Activated T-cell treated with anti-CD3 and anti-CD28 coated beads, Interleukin-2, amount 50 U/mL, for 24 hours (primary cell): ENCODE results near the gene TNK1.
"Not testable (repeated sequence)": the region's sequence is repeated elsewhere in the genome, so short reads cannot be mapped to it uniquely, and the experiment has no call there.

Experiments
- DNase-seq: peaks from one replicate; pipeline ENCODE4 v3.0.0-alpha.2; 2020
- H3K27ac Mint-ChIP-seq: 2 replicates; pipeline ENCODE4 v1.8.0; 2020; ENCODE audit warnings: mild to moderate bottlenecking, mixed read lengths
- H3K27me3 Mint-ChIP-seq: 2 replicates; pipeline ENCODE4 v1.8.0; 2020; ENCODE audit warnings: mixed read lengths
- H3K36me3 Mint-ChIP-seq: 2 replicates; pipeline ENCODE4 v1.8.0; 2020; ENCODE audit warnings: low read depth, mixed read lengths
- H3K4me1 Mint-ChIP-seq: 2 replicates; pipeline ENCODE4 v1.8.0; 2020; ENCODE audit warnings: low read depth, mixed read lengths
- H3K4me3 Mint-ChIP-seq: 2 replicates; pipeline ENCODE4 v1.8.0; 2020; ENCODE audit warnings: mild to moderate bottlenecking, moderate library complexity, mixed read lengths
- H3K9me3 Mint-ChIP-seq: 2 replicates; pipeline ENCODE4 v1.8.0; 2020; ENCODE audit warnings: mixed read lengths

Gene TNK1

DNA sequence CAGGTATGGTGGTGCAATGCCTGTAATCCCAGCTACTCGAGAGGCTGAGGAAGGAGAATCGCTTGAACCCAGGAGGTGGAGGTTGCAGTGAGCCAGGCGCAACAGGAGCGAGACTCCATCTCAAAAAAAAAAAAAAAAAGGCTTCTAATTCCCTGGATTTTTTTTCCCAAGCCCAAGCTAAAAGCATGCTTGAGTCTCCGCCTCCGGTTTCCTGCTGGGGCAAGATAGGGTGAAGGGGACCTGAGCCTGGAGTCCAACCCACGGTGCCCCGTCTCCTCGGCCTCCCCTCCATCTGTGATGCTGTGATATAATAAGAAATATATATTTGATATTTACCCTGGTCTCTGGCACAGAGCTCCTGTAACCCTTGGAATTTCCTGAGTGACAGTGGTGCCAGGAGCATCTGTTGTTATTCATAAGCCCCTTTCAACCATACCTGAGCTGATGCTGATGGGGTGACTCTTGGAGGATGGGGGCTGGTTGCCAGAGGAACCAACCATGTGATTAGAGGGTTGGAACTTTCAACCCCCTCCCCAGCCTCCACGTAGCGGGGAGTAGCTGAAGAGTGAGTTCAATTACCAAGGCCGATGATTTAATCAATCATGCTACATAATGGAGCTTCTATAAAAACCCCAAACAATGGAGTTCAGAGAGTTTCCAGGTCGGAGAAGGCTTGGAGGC, 12.8 kb upstream of the TNK1 start:
- Mint-ChIP-seq H3K9me3 (no peaks in the 10 kb centered on the region), H3K4me3 (no peak overlapping the region), H3K27me3 (no peaks in the 10 kb centered on the region), H3K4me1 (no peaks in the 10 kb centered on the region), H3K27ac (no peak overlapping the region), H3K36me3 (no peaks in the 10 kb centered on the region)
- no peak for DNase-seq

DNA sequence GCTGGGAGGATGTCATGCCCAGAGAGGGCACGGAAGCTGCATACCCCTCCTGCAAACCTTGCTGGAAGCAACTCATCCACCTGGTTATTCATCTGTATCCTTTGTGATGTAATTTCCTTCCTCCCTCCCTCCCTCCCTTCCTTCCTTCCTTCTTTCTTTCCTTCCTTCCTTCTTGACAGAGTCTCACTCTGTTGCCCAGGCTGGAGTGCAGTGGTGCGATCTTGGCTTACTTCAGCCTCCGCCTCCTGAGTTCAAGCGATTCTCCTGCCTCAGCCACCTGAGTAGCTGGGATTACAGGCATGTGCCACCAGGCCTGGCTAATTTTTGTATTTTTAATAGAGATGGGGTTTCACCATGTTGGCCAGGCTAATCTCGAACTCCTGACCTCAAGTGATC, 12.3 kb upstream of the TNK1 start:
- H3K4me3 Mint-ChIP-seq, H3K27me3 Mint-ChIP-seq, H3K27ac Mint-ChIP-seq, DNase-seq, H3K4me1 Mint-ChIP-seq, H3K9me3 Mint-ChIP-seq, H3K36me3 Mint-ChIP-seq: not testable (repeated sequence)

DNA sequence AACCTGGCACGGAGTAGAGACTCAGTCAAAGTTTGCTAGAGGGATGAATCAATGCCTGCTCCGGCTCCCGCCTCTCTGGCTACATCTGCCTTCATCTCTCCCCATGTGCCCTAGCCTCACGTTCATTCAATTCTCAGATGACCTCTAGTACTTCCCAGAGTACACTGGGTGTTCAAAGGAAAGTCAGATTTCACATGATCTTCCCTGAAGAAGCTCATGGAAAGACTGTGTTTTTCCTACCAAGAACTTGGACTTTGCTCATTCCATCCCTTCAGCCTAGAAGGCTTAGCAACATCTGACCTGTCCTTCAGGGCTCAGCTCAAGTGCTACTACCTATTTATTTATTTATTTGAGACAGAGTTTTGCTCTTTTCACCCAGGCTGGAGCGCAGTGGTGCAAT, 11.1 kb upstream of the TNK1 start:
- H3K4me3 Mint-ChIP-seq = no peak overlapping the region
- H3K9me3 Mint-ChIP-seq = no peaks in the 10 kb centered on the region
- H3K36me3 Mint-ChIP-seq = no peaks in the 10 kb centered on the region

DNA sequence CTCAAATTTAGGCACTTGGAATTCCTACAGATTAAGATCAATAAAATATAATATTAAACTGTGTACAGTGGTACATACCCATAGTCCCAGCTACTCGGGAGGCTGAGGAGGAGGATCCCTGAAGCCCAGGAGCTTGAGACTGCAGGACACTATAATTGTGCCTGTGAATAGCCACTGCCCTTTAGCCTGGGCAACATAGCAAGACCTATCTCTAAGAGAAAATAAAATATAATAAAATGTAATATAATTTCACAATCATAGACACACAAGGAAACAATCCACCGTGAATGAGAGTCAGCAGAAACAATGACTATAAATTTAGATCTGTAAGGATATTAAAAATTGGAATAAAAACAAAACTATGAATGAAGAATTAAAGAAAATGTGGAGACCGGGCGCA, 10.0 kb upstream of the TNK1 start:
- H3K27me3 Mint-ChIP-seq = no peaks in the 10 kb centered on the region
- H3K27ac Mint-ChIP-seq = no peak overlapping the region
- no peaks in the 10 kb centered on the region for H3K9me3 Mint-ChIP-seq
- no peaks in the 10 kb centered on the region for H3K4me1 Mint-ChIP-seq
- no peak for DNase-seq
- no peaks in the 10 kb centered on the region for H3K36me3 Mint-ChIP-seq
- H3K4me3 Mint-ChIP-seq = no peak overlapping the region

More for the DNA sequence above, 11.1 kb upstream of the TNK1 start:
- Mint-ChIP-seq H3K27ac (no peak overlapping the region), H3K27me3 (no peaks in the 10 kb centered on the region), H3K4me1 (no peaks in the 10 kb centered on the region)
- DNase-seq = no peak

DNA sequence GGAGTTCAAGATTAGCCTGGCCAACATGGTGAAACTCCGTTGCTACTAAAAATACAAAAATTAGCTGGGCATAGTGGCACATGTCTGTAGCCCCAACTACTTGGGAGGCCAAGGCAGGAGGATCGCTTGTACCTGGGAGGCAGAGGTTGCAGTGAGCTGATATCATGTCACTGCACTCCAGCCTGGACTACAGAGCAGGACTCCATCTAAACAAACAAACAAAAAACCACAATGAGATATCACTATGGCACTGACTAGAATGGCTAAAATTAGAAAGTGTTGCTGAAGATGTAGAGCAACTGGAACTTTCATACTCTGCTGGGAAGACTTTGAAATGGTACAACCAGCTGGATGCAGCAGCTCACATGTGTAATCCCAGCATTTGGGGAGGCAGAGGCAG, 6.5 kb upstream of the TNK1 start:
- no peaks in the 10 kb centered on the region for H3K36me3 Mint-ChIP-seq

DNA sequence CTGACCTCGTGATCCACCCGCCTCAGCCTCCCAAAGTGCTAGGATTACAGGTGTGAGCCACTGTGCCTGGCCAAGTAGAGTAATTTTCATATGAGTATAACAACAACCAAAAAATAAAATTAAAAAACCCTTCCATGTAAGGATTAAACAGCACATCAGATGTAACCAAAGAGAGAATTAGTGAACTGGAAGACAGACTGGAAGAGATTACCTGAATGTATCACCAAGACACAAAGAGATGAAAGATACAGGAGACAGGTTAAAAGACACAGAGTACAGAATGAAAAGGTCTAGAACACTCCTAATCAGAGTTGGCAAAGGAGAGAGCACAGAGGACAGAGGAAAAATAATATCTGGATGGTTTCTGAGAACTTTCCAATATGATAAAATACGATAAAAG, 1.8 kb upstream of the TNK1 start:
- DNase-seq = no peak
- Mint-ChIP-seq H3K4me1 (peaks cover 3% of the 10 kb centered on the region), H3K4me3 (no peak overlapping the region), H3K36me3 (no peaks in the 10 kb centered on the region), H3K9me3 (no peaks in the 10 kb centered on the region), H3K27me3 (peaks cover 42% of the 10 kb centered on the region), H3K27ac (no peak overlapping the region)

More for the DNA sequence above, 6.5 kb upstream of the TNK1 start:
- Mint-ChIP-seq H3K27ac (no peak overlapping the region), H3K4me3 (no peak overlapping the region), H3K9me3 (no peaks in the 10 kb centered on the region), H3K27me3 (peaks cover 12% of the 10 kb centered on the region), H3K4me1 (no peaks in the 10 kb centered on the region)
- DNase-seq = no peak

DNA sequence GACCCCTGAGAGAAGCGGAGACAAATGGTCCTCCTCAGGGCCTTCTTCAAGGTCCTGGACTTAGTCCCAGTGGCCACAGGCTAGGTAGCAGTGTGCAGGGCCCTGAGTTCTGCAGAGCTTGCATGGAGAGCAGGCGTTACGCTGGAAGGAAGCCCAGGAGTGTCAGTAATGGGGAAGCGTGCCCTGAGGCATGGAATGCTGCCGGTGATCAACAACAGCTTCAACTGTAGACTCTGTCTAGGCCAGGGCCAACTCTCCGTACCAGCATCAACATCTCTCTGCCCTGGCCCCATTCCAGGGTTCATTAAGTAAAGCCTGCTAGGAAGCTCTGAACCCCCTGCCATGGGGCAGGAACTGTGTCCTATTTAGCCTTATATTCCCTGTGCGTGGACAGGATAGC, 568 bp upstream of the TNK1 start:
- H3K4me1 Mint-ChIP-seq = peaks cover 10% of the 10 kb centered on the region
- no peaks in the 10 kb centered on the region for H3K36me3 Mint-ChIP-seq
- H3K9me3 Mint-ChIP-seq = no peaks in the 10 kb centered on the region
- peaks cover 42% of the 10 kb centered on the region for H3K27me3 Mint-ChIP-seq
- H3K27ac Mint-ChIP-seq = no peak overlapping the region
- no peak overlapping the region for H3K4me3 Mint-ChIP-seq
- DNase-seq = no peak

DNA sequence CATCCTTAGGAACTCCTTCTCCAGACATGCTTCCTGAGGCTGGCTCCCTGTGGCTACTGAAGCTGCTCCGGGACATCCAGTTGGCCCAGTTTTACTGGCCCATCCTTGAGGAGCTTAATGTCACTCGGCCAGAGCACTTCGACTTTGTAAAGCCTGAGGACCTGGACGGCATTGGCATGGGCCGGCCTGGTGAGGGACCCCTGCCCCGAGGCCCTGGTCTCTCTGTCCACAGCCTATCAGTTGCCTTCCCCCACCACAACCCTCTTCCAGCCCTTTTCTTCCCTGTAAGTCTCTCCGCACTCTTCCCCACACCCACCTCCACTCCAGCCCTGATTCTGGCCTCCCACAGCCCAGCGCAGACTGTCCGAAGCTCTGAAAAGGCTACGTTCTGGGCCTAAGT, 2.0 kb downstream of the TNK1 start:
- Mint-ChIP-seq H3K4me1 (peaks cover 10% of the 10 kb centered on the region), H3K4me3 (no peak overlapping the region), H3K9me3 (no peaks in the 10 kb centered on the region), H3K27ac (no peak overlapping the region), H3K27me3 (peaks cover 35% of the 10 kb centered on the region), H3K36me3 (peaks cover 12% of the 10 kb centered on the region)
- no peak for DNase-seq

DNA sequence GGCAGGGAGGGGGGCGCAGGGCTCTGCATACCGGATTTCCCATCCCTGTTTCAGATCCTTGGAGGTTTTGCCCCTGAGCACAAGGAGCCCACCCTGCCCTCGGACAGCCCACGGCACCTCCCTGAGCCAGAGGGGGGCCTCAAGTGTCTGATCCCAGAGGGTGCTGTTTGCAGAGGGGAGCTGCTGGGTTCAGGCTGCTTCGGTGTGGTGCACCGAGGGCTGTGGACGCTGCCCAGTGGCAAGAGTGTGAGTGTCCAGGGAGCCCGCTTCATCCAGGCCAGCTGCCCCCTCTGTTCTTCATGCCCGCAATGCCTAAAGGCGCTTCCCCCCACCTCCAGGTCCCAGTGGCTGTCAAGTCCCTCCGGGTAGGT, 2.5 kb downstream of the TNK1 start:
- Mint-ChIP-seq H3K27me3 (peaks cover 35% of the 10 kb centered on the region), H3K36me3 (peaks cover 16% of the 10 kb centered on the region), H3K27ac (no peak overlapping the region), H3K4me3 (peak overlapping the region; percentile 10), H3K4me1 (peaks cover 10% of the 10 kb centered on the region), H3K9me3 (no peaks in the 10 kb centered on the region)
- no peak for DNase-seq

DNA sequence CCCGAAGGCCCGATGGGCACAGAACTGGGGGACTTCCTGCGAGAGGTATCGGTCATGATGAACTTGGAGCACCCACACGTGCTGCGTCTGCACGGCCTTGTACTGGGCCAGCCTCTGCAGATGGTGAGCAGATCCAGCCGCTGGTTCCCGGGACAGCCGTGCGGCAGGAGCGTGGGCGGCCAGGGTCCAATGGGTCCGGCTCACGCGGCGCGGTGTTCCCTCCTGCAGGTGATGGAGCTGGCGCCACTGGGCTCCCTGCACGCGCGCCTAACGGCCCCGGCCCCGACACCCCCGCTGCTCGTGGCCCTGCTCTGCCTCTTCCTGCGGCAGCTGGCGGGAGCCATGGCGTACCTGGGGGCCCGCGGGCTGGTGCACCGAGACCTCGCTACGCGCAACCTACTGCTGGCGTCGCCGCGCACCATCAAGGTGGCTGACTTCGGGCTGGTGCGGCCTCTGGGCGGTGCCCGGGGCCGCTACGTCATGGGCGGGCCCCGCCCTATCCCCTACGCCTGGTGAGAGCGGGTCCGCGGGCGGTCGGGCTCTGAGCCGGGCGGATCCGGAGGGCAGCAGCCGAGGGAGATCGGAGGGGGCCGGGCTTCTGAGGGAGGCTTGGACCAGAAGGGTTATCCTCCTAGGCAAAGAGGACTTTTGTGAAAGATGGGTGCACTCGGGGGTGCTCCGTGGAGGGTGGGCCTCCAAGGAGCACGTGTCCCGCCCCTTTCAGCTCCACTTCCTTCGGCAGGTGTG, 3.0 kb downstream of the TNK1 start:
- H3K9me3 Mint-ChIP-seq = no peaks in the 10 kb centered on the region
- DNase-seq = peak; percentile 91
- H3K27me3 Mint-ChIP-seq = peaks cover 35% of the 10 kb centered on the region
- peak overlapping the region; percentile 85 for H3K27ac Mint-ChIP-seq
- H3K36me3 Mint-ChIP-seq = peaks cover 22% of the 10 kb centered on the region
- peak overlapping the region; percentile 78 for H3K4me3 Mint-ChIP-seq
- peaks cover 10% of the 10 kb centered on the region for H3K4me1 Mint-ChIP-seq

DNA sequence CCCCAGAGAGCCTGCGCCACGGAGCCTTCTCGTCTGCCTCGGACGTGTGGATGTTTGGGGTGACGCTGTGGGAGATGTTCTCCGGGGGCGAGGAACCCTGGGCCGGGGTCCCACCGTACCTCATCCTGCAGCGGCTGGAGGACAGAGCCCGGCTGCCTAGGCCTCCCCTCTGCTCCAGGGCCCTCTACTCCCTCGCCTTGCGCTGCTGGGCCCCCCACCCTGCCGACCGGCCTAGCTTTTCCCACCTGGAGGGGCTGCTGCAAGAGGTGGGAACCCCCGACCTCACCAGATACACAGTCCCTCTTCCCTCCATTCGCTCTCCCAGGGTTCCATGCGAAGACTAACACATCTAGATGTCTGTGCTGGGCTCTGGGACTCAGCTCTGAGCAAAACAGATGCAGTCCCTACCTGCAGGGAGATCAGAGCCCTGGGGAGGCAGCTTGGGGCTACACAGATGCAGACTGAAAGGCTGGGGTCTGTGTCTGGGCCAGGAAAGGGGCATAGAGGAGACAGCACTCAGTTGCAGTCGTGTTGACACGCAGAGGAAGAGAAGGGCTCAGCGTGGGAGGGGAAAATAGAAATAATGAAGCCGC, 3.7 kb downstream of the TNK1 start:
- Mint-ChIP-seq H3K36me3 (peaks cover 29% of the 10 kb centered on the region), H3K9me3 (no peaks in the 10 kb centered on the region), H3K27me3 (peaks cover 28% of the 10 kb centered on the region), H3K4me1 (peaks cover 10% of the 10 kb centered on the region), H3K27ac (peak overlapping the region; percentile 85), H3K4me3 (peak overlapping the region; percentile 78)
- no peak for DNase-seq

DNA sequence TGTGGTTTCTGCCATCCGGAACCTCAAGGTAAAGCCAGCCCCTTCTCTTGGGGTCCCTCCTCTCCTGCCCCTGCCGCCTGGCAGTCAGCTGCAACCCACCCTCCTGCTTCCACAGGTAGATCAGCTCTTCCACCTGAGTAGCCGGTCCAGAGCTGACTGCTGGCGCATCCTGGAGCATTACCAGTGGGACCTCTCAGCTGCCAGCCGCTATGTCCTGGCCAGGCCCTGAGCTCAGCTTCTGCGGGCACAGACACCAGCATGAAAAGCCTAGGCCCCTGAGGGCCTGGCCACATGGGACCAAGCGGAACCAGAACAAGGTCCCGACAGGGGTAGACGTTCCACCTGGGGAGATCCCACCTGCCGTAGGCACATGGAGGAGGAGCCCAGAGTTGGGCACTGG, 8.0 kb downstream of the TNK1 start:
- Mint-ChIP-seq H3K4me1 (peaks cover 33% of the 10 kb centered on the region), H3K27me3 (no peaks in the 10 kb centered on the region), H3K27ac (no peak overlapping the region), H3K36me3 (peaks cover 65% of the 10 kb centered on the region), H3K9me3 (no peaks in the 10 kb centered on the region), H3K4me3 (no peak overlapping the region)
- DNase-seq = no peak

DNA sequence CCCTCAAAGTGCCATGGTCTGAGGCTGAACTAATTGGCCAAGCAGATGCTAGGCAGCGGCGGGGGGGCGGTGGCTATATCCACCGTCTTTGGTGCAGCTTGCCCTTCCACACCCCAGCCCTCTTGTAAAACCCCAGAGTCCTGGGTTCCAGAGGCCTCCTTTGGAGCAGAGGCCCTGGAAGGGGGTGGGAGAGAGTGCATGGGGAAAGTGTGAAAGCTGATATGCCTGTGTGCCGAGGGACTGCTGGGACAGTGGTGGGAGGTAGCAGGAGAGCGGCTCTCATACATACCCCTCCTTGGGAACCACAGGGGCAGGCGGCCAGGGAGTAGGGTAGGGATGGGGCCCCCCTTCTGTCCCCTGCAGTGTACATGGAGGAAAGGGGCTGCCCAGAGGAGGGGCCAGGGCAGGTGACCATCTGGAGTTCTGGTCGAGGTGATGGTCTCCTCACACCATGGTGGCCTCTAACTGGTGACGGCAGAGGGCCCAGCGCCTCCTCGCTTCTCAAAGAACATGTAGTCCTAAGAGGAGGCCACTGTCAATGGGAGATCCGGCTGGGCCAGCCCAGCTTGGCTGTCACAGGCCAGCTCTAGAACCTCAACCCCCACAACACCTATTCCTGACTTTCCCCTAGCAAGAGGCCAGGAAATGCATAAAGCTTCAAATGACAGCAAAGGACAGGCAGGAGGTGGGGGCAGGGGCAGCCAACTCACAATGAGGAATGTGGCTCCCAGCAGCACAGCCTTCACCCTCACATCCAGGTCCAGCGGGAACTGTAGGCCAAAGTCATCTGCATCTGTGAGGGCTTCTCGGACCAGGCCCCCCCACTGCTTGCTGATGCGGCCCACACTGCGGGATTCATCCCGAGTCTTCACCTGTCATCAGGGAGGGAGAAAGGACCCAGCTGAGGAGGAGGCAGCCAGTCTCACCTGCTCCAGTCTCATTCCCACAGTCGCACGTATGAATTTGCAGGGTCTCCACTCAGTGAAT, 9.3 kb downstream of the TNK1 start:
- no peaks in the 10 kb centered on the region for H3K27me3 Mint-ChIP-seq
- DNase-seq = no peak
- peaks cover 31% of the 10 kb centered on the region for H3K4me1 Mint-ChIP-seq
- H3K36me3 Mint-ChIP-seq = peaks cover 71% of the 10 kb centered on the region
- H3K4me3 Mint-ChIP-seq = no peak overlapping the region
- no peaks in the 10 kb centered on the region for H3K9me3 Mint-ChIP-seq
- H3K27ac Mint-ChIP-seq = peak overlapping the region; percentile 4

DNA sequence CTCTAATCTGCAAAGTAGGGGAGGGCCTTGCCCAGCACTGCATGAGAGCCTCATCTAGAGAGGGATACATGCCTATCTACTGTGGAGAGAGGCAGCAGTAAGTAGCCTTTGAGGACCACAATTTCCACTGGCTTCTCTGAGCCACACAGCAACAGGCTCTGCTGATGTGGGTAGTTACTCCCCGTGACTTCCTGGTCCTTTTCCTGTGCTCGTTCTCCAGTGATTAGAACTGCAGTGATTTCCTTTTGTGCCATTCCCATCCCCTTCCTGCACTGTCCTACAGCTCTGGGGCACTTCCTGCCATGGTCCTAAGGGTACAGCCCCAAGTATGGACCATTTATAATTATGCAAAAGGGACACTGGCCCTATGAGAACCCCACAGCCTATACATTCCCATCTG, 10.4 kb downstream of the TNK1 start:
- Mint-ChIP-seq H3K4me1 (peaks cover 31% of the 10 kb centered on the region), H3K27me3 (no peaks in the 10 kb centered on the region), H3K27ac (peak overlapping the region; percentile 74), H3K4me3 (no peak overlapping the region), H3K36me3 (peaks cover 71% of the 10 kb centered on the region), H3K9me3 (no peaks in the 10 kb centered on the region)
- no peak for DNase-seq
